GM19099 (cell line): Measurements from ENCODE around the gene ACOT8.

Experiments used
- POLR2A ChIP-seq: IDR thresholded peaks from 3 replicates; pipeline ENCODE4 v1.6.1; 2011; ENCODE audit warnings: low read depth; ENCODE audit not compliant: insufficient read length; ENCODE audit errors: extremely low read depth

ACOT8 gene

DNA sequence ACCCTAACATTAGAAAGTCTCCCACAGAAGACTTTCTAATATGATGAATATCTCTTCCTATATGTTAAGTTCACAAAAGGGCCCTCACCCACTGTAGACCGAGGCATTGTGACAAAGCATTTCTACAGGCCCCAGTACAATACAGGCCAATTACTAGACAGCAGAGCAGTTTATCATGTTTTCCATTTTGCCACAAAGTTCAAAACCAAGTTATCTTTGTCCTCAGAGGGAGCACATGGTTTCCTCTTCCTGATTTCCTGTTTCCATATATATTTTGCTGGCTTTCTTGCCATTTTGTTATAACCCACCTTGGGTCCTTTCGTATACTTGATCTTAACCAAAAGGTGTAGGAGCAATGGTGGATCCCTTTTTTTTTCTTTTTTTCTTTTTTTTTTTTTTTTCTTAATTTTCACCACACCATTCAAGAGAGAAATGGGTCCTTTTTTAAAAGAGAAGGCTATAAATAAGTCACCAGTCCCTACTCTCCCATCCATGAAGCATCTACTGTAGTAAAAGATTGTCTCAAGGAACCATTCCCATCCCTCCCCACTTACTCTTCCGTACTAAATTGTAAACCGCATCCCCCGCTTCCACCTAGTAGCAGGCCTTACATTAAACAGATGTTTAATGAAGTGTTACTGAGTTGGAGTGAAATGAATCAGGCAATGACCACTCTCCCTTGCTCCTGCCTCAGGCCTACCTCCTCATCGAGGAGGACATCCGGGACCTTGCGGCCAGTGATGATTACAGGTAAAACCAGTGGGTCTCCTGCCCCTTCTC lies 46.8 kb downstream of the ACOT8 start:
- TF ChIP-seq POLR2A = no peak

- no peak for TF ChIP-seq POLR2A
Measured at GRCh38 chr20:45801851-45802250, 55.3 kb downstream of the ACOT8 start.

DNA sequence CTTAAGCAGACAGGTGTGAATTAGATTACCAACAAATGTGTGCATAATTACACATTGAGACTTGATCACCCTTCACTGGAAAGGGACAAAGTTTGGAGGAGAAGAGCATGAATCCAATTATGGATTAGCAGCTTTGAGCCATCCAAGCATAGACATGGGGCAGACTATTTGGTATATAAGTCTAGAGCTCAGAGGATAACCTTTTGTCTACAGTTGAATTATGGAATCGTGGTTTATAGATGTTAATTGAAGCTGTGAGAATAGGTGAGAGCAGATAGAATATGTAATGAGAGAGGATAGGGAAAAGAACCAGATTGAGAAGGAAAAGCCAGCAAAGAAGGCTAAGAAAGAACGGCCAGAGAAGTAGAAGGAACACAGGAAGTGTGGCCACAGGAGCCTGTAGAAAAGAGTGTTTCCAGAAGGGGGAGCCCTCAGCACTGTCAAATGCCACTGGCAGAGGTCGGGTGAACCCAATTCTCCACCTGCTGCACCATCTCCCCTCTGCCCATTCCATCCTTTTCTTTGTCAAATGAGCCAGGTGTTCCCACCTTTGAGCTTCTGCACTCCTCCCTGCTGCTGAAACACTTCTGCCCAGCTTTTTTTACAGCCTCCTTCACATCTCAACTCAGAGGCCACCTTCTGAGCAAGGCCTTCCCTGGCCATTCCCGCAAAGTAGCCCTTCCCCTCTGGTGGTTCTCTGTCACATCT lies 58.1 kb downstream of the ACOT8 start:
- TF ChIP-seq POLR2A = no peak

- no peak for TF ChIP-seq POLR2A
Measured at GRCh38 chr20:45796337-45797065, 60.7 kb downstream of the ACOT8 start.

GRCh38 chr20:45792317-45793118 lies 64.7 kb downstream of the ACOT8 start:
- peak; percentile 9 for TF ChIP-seq POLR2A
